NCI-H1694 treated with DMSO at 0.1 percent for 48 hours (cell line): ENCODE data around the gene FRMPD2.
"Not testable (repeated sequence)": the region's sequence is repeated elsewhere in the genome, so short reads cannot be mapped to it uniquely, and the experiment has no call there.

Experiments used
- DNase-seq: peaks from one replicate; lab custom pipeline; 2025; lab: John Stamatoyannopoulos, UW

Gene FRMPD2

DNA sequence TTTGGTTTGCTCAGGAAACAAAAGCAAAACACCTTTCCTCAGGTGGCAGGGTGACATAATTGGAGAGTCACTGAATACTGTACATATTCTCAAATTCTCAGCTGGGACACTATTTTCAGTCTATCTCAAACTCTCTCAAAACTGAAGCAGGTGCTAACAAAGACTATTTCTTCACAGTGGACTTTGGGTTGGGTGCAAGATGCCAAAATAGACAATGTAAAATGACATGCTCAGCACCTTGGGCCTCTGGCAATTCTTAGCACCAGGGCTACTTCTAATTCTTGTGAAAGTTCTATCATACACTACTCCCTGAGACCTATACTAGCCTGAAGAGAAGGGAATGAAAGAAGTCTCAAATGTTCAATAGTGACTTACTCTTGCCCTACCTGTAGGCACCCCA lies 151.9 kb downstream of the FRMPD2 start:
- not testable (repeated sequence) for DNase-seq

DNA sequence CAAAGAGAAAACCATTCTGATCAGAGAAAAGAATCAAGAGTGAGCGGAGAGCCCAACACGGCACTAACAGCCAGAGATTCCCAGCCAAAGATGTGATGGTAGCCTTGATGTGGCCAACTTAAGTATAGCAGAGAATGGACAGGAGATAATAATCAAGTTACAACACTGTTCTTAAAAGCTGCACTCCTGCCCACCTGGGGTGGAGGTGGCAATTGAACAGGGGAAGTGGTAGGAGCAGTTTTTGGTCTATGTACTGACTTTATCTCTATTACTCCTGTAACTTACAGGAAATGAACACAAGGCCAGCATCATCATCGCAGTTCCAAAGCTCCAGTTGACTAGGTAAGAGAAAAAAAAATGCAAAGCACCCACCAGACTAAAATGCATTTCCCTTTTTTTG lies 164.2 kb downstream of the FRMPD2 start:
- DNase-seq = not testable (repeated sequence)
